Measurements from ENCODE around the gene AGPAT2.
"Not testable (repeated sequence)": the region's sequence is repeated elsewhere in the genome, so short reads cannot be mapped to it uniquely, and the experiment has no call there.

The AGPAT2 gene

GRCh38 chr9:136645352-136645902 lies 41.8 kb downstream of the AGPAT2 start:
- no peak for DNase-seq (ENCODE audit: low read depth)

DNA sequence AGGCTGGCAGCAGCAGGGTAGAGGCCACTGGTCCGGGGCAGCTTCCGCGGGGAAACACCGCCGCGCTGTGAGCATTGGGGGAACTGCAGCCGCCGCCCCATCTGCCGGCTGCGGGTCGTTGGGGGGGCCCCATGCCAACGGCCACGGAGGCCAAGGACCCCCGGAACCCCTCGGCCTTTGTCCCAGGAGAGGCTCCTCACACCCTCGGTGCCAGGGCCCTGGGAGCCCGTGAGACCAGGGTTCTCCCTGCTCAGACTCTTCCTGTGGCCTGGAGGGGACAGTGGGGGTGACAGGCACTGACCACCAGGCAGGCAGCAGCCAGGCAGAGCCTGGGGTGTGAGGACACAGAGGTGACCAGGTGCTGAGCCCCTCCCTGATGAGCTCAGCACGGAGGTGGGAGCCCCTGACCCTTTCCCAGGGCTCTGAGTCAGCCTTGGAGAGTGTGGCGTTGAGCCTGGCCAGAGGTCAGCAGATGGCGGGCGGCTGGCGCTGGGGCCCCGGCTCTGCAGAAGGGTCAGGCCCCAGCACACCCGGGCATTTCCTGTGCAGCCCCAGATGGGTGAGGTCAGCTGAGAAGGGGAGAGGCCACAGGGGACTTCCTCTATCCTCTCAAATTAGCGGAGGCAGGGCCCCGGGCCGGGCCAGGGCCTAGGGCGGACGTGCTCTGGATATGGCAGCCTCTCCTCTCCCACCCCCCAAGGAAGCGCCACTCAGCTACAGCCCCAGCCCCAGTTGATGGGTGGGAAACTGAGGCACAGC lies 42.5 kb downstream of the AGPAT2 start:
- no peak for DNase-seq (ENCODE audit: low read depth)

- no peak for DNase-seq (ENCODE audit: low read depth)
Measured at GRCh38 chr9:136644343-136644592, 43.0 kb downstream of the AGPAT2 start.

DNA sequence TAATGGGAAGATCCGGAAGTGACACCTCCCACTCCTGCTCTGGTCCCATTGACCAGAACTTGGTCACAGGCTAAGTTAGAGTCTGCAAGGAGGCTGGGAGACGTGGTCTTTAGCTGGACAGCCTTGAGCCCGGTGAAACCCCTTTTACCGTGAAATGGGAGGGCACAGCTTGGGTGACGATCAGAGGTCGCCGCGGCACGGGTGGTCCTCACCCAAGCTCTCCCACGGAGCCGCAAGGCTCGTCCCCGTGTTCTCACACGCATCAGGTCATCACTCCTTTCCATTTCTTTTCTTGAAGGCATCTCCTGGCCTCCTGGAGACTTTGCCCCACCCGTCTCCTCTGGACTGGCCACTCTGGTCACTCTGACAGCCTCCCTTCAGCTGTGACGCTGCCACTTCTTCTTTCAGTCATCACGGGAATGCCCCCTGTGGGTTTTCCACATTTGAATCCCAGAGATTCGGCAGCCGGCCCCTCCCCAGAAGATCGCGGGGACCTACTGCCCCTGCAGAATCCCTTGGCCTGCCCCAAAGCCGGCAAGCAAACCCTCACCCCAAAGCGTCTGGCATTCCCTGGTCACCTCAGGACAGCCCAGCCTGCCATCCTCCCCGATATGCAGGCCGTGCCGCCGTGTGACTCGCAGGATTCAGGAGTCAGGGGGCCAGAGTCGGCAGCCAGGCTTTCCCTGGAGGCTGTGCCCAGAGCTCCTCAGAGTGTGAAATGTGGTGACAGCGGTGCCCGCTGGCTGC lies 43.5 kb downstream of the AGPAT2 start:
- no peak for DNase-seq (ENCODE audit: low read depth)

- no peak for DNase-seq (ENCODE audit: low read depth)
Measured at GRCh38 chr9:136642439-136642921, 44.8 kb downstream of the AGPAT2 start.

DNA sequence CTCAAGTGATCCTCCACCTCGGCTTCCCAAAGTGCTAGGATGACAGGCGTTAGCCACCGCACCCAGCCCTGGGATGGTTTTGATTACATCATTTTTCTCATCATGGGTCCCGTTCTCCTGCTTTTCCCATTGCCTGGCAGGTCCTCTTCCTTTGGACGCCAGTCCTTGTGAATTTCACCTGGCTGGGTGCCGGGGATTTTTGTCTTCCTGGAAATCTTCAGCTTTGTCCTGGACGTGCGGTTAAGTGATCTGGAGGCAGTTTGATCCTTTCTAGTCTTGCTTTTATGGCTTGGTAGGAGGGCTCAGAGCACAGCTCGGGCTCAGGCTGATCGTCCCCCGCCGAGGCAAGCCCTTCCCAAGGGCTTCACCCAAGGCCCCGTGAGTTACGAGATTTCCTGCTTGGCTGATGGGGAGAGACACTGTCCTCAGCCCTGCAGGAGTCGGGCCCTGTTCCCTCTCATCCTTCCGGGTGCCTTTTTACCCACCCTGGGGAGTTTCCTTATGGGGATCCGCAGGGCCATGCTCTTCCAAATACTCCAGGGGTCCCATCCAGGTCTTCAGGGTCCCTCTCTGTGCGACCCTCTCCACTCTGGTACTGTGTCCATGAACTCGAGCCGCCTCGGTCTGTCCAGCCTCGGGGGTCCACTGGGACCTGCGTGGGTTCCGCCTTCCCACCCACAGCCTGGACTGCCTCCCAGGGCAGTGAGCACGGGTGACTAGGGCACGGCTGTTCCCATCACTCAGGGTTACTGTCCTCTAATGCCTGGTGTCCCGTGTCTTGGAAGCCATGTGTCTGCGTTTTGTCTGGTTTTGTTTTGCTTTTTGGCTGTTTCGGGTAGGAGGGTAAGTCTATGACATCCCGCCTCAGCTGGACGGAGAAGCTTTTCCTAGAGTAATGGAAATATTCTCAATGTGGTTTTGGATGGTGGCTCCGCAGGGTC lies 46.8 kb downstream of the AGPAT2 start:
- DNase-seq (ENCODE audit: low read depth), result no peak

DNA sequence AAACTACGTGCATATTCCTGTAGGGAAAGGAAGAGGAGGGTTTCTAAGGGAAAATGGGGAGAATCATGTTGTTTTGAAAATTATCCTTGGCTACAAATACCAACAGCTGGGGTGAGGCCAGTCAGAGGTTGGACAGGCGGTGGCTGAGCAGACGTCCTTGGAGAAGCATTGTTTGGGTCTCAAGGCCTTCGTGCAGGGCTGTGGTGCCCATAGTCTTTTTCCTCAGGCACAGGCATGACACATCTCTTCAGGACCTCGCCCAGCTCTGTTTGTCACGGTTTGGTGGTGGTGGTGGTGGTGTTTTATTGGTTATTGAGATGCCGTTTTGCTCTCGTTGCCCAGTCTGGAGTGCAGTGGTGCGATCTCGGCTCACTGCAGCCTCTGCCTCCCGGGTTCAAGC lies 52.4 kb downstream of the AGPAT2 start:
- DNase-seq (ENCODE audit: low read depth), result no peak

GRCh38 chr9:136632491-136633106 lies 54.7 kb downstream of the AGPAT2 start:
- DNase-seq (ENCODE audit: low read depth), result not testable (repeated sequence)

- not testable (repeated sequence) for DNase-seq (ENCODE audit: low read depth)
Measured at GRCh38 chr9:136632072-136632471, 55.2 kb downstream of the AGPAT2 start.

DNA sequence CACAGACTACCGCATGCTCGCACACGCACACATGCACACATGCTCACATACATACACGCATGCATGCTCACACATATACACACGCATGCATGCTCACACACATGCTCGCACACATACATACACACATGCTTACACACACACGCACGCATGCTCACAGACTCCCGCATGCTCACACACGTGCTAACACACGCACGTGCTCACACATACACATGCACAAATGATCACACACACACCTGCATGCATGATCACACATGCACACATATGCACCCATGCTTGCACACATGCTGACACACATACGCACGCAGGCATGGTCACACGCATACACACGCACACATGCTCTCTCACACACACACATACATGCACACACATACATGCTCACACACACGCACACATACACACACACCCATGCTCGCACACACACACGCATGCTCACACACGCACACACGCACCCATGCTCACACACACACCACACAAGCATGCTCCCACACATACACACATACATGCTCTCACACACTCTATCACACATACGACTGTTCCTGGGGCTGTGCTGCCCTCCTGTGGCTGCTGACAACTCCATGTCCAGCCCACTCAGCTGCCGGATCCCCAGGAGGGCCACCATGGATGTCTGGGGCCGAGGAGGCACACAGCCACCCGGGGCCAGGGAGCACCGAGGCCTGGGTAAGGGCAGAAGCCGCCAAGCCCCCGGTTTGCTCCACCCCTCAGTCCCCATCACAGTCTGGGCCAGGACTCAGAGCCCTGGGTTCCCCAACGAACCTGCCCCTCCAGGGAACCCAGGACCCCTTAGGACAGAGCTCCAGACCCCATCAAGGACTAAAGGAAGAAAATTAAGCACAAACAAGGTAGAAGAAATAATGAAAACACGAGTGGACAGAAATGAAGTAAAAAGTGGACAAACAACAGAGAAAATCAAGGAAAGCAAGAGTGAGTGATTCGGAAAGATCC lies 55.9 kb downstream of the AGPAT2 start:
- peak; percentile 10 for DNase-seq (ENCODE audit: low read depth)

GRCh38 chr9:136630662-136630992 lies 56.6 kb downstream of the AGPAT2 start:
- no peak for DNase-seq (ENCODE audit: low read depth)

GRCh38 chr9:136629879-136630661 lies 57.2 kb downstream of the AGPAT2 start:
- DNase-seq (ENCODE audit: low read depth), result no peak

- DNase-seq (ENCODE audit: low read depth), result no peak
Measured at GRCh38 chr9:136629001-136629878, 58.0 kb downstream of the AGPAT2 start.

GRCh38 chr9:136628268-136628667 lies 59.0 kb downstream of the AGPAT2 start:
- no peak for DNase-seq (ENCODE audit: low read depth)

GRCh38 chr9:136627703-136628102 lies 59.6 kb downstream of the AGPAT2 start:
- DNase-seq (ENCODE audit: low read depth), result no peak

DNA sequence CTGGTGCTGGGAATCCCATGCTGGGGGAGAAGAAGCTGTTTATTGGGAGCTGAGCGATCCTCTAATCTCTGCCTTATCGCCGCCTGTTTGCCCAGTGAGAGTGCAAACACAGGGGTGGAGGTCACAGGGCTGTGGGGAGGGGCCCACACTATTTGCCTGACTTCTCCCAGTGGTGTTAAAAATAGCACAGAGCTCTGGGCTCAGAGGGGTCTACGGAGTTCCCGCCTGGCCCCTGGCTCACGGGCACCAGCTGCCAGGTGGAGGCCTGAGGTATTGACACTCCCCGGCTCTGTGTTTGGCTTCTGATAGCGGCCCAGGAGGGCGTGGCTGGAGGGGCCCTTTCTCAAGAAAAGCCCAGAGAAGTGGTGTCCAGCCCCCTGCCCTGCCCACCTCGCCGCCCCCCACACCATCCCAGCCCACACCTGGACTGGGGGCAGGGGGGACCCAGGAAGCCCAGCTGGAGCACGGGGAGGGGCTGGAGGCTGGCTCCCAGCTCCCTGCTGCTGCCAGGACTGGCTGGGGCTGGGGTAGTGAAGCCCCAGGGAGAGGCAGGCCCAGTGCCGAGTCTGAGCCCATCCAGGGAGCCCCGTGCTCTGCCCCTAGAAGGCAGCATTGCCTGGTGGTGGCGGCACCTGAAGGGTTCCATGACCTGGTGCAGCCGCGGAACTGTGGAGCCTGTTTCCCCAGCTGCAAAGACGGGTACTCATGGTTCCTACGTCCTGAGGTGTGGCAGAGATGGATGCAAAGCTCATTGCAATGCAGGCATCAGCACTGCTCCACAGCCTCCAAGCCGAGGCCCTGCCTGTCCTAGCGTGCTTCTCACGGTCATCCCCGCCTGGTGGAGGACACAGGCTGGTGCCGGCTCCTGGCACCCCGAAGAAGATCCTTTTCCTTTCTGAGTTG lies 60.3 kb downstream of the AGPAT2 start:
- DNase-seq (ENCODE audit: low read depth), result no peak

DNA sequence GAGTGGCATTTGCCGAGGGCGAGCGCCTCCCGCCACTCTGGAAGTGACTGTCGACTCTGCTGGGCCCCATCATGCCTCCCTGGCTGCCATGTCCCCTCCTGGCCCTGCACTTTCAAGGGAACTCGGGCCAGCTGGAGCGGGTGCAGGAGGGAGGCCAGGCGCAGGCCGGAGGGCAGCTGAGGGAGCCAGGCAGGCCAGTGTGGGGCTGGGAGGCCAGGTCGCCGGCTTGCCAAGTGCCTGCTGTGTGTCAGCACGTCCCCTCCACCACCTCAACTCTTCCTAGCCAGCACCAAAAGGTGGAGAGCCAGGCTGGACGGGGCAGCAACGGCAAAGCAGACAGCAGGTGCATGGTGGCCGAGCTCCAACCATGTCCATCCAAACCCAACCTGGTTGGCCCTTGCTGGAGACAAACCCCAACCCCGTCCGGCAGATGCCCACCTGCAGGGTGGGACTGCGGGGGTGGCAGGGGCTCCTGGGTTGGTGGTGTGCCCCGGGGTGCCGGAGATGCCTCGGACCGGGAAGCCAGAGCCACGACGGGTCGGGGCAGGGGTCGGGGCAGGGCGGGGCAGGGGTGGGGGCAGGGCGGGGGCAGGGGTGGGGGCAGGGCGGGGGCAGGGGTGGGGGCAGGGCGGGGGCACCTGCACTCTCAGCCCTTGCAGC lies 61.1 kb downstream of the AGPAT2 start:
- no peak for DNase-seq (ENCODE audit: low read depth)

Data from GM04503 (cell line).